Neural cell (in vitro differentiated cells): Measurements from ENCODE around the gene RMDN3. TPM values are rescaled to one million over a fixed set of nuclear protein-coding genes. Genes with fewer than 3 reads are reported as not detected.

Experiments
- H2AFZ ChIP-seq: fragments of 200-600, 300-800 bp; sonication (generic), shearing (Covaris generic); 2 replicates; pipeline ENCODE4 v1.6.0; 2014; ENCODE audit warnings: low read depth, mild to moderate bottlenecking, antibody characterized with exemption, low read length, moderate library complexity
- H3F3A ChIP-seq: fragments of 200-600 bp; shearing (Covaris generic); 2 replicates; pipeline ENCODE4 v1.6.1; 2016; ENCODE audit warnings: mild to moderate bottlenecking, moderate library complexity, mixed read lengths, antibody characterized with exemption, low read length; ENCODE audit not compliant: insufficient read depth, poor library complexity, severe bottlenecking
- H3K27ac ChIP-seq: fragments of 200-600, 300-800 bp; sonication (generic), shearing (Covaris generic); 2 replicates; pipeline ENCODE4 v1.5.1; 2014; ENCODE audit warnings: mild to moderate bottlenecking, low read length, moderate library complexity
- H3K27me3 ChIP-seq: fragments of 300-800, 200-600 bp; sonication (generic), shearing (Covaris generic); 2 replicates; pipeline ENCODE4 v1.6.0; 2014; ENCODE audit warnings: mild to moderate bottlenecking, low read depth, low read length, moderate library complexity; ENCODE audit not compliant: insufficient read depth
- H3K36me3 ChIP-seq: fragments of 300-800, 200-600 bp; sonication (generic), shearing (Covaris generic); 2 replicates; pipeline ENCODE4 v1.5.1; 2014; ENCODE audit warnings: mild to moderate bottlenecking, antibody characterized with exemption, low read length, moderate library complexity; ENCODE audit not compliant: insufficient read depth
- H3K4me2 ChIP-seq: fragments of 300-800, 200-600 bp; sonication (generic), shearing (Covaris generic); 2 replicates; pipeline ENCODE4 v1.6.0; 2014; ENCODE audit warnings: mild to moderate bottlenecking, low read length
- H3K4me3 ChIP-seq: fragments of 300-800, 200-600 bp; sonication (generic), shearing (Covaris generic); 2 replicates; pipeline ENCODE4 v1.5.1; 2014; ENCODE audit warnings: mild to moderate bottlenecking, low read length, moderate library complexity
- H3K79me2 ChIP-seq: fragments of 200-600 bp; shearing (Covaris generic); replicated peaks from 2 replicates; pipeline ENCODE4 v1.6.0; 2014; ENCODE audit warnings: mild to moderate bottlenecking, low read length, moderate library complexity; ENCODE audit not compliant: insufficient read depth
- H3K9ac ChIP-seq: fragments of 300-800, 200-600 bp; sonication (generic), shearing (Covaris generic); 2 replicates; pipeline ENCODE4 v1.6.1; 2016; ENCODE audit warnings: mild to moderate bottlenecking, low read length, mixed read lengths
- H3K9me2 ChIP-seq: fragments of 200-600 bp; shearing (Covaris generic); 2 replicates; pipeline ENCODE4 v1.6.1; 2016; ENCODE audit warnings: mild to moderate bottlenecking, low read length, mixed read lengths; ENCODE audit not compliant: insufficient read depth
- H3K9me3 ChIP-seq: fragments of 200-600, 300-800 bp; sonication (generic), shearing (Covaris generic); 2 replicates; pipeline ENCODE4 v1.6.1; 2016; ENCODE audit warnings: mild to moderate bottlenecking, mixed run types, low read length, moderate library complexity, mixed read lengths
- H4K20me1 ChIP-seq: fragments of 200-600 bp; shearing (Covaris generic); 2 replicates; pipeline ENCODE4 v1.6.1; 2016; ENCODE audit warnings: mild to moderate bottlenecking, mixed run types; ENCODE audit not compliant: insufficient read depth
- CTCF ChIP-seq: fragments of 450-650 bp; IDR thresholded peaks from 2 replicates; pipeline ENCODE4 v1.5.1; 2014; ENCODE audit warnings: antibody characterized with exemption, mild to moderate bottlenecking, moderate library complexity; ENCODE audit not compliant: poor library complexity, severe bottlenecking
- EP300 ChIP-seq: fragments of 450-650 bp; conservative IDR thresholded peaks from 2 replicates; pipeline ENCODE4 v1.6.1; 2014; ENCODE audit warnings: antibody characterized with exemption, mild to moderate bottlenecking, moderate library complexity; ENCODE audit not compliant: poor library complexity, severe bottlenecking
- EZH2 ChIP-seq: fragments of 200-600, 300-800 bp; shearing (Covaris generic), sonication (generic); IDR thresholded peaks from 2 replicates; pipeline ENCODE4 v1.6.1; 2014; ENCODE audit warnings: antibody characterized with exemption, low read length, borderline replicate concordance, mild to moderate bottlenecking; ENCODE audit not compliant: insufficient read depth, poor library complexity, severe bottlenecking
- MXI1 ChIP-seq: fragments of 450-650 bp; conservative IDR thresholded peaks from 2 replicates; pipeline ENCODE4 v1.6.1; 2014; ENCODE audit warnings: antibody characterized with exemption, mild to moderate bottlenecking; ENCODE audit not compliant: poor library complexity, severe bottlenecking
- POLR2AphosphoS5 ChIP-seq: IDR thresholded peaks from 2 replicates; pipeline ENCODE4 v1.6.1; 2012
- RAD21 ChIP-seq: fragments of 450-650 bp; conservative IDR thresholded peaks from 2 replicates; pipeline ENCODE4 v1.6.1; 2014; ENCODE audit warnings: antibody characterized with exemption, mild to moderate bottlenecking, moderate library complexity
- REST ChIP-seq: IDR thresholded peaks from 2 replicates; pipeline ENCODE4 v1.6.1; 2012; ENCODE audit warnings: borderline replicate concordance
- SMC3 ChIP-seq: fragments of 450-650 bp; conservative IDR thresholded peaks from 2 replicates; pipeline ENCODE4 v1.6.1; 2014; ENCODE audit warnings: antibody characterized with exemption, mild to moderate bottlenecking, moderate library complexity; ENCODE audit not compliant: poor library complexity
- TAF1 ChIP-seq: IDR thresholded peaks from 2 replicates; pipeline ENCODE4 v1.6.1; 2012; ENCODE audit warnings: low read depth
- polyA plus RNA-seq: library from polyadenylated mRNA; depleted of rRNA; stranded (reverse); fragments of >200 nt; gene quantifications from 2 replicates; pipeline ENCODE4 v1.2.3, GENCODE V29; 2014

The RMDN3 gene
- polyA plus RNA-seq, 1 donor from 2014 or later: 24.7 TPM

GRCh38 chr15:40739854-40740253, 15.2 kb downstream of the RMDN3 start:
- Histone ChIP-seq H3K36me3 (no peaks in the 10 kb centered on the region), H3K9ac (no peak overlapping the region), H3K27ac (no peak overlapping the region), H3K4me3 (no peak overlapping the region), H3K27me3 (no peaks in the 10 kb centered on the region), H3F3A (no peaks in the 10 kb centered on the region), H3K9me3 (no peaks in the 10 kb centered on the region), H3K79me2 (no peaks in the 10 kb centered on the region), H2AFZ (no peak overlapping the region), H3K4me2 (no peak overlapping the region), H3K9me2 (no peaks in the 10 kb centered on the region), H4K20me1 (no peaks in the 10 kb centered on the region)
- no peak for TF ChIP-seq MXI1
- TF ChIP-seq TAF1: no peak
- TF ChIP-seq EP300: no peak
- TF ChIP-seq CTCF: no peak
- TF ChIP-seq RAD21: no peak
- TF ChIP-seq POLR2AphosphoS5: no peak
- no peak for TF ChIP-seq EZH2
- TF ChIP-seq REST: no peak
- no peak for TF ChIP-seq SMC3

- Histone ChIP-seq H3K4me3 (no peak overlapping the region), H3F3A (no peaks in the 10 kb centered on the region), H2AFZ (no peak overlapping the region), H3K9me2 (no peaks in the 10 kb centered on the region), H3K79me2 (no peaks in the 10 kb centered on the region), H3K9ac (no peak overlapping the region), H3K27me3 (no peaks in the 10 kb centered on the region), H3K4me2 (no peak overlapping the region), H3K36me3 (no peaks in the 10 kb centered on the region), H3K9me3 (no peaks in the 10 kb centered on the region), H4K20me1 (no peaks in the 10 kb centered on the region), H3K27ac (no peak overlapping the region)
- TF ChIP-seq EP300: no peak
- TF ChIP-seq EZH2: no peak
- no peak for TF ChIP-seq MXI1
- TF ChIP-seq CTCF: no peak
- no peak for TF ChIP-seq REST
- no peak for TF ChIP-seq RAD21
Measured at GRCh38 chr15:40739047-40739446, 16.0 kb downstream of the RMDN3 start.
